ENCODE measurements around the gene SPATA32.

DNA sequence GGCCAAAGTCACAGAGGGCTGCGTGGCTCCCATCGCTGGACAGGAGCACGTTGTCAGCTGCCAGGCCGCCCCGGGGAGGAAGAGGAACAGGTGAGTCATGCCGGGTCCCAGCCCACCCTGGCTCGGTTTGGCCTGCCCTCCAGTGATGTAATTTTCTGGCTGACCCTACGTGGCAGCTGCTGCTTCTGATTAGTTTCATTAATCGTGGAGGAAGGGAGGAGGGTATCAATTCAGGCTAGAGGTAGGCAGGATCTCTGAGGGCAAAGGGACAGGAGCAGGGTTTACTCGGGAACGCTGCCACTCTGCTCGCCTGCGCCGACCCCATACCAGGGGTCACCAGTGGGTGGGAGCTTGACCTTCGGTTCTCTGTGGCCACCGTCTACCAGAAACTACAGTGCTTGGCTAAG is 11.7 kb upstream of the SPATA32 start:
- TF ChIP-seq, protein P1, sequence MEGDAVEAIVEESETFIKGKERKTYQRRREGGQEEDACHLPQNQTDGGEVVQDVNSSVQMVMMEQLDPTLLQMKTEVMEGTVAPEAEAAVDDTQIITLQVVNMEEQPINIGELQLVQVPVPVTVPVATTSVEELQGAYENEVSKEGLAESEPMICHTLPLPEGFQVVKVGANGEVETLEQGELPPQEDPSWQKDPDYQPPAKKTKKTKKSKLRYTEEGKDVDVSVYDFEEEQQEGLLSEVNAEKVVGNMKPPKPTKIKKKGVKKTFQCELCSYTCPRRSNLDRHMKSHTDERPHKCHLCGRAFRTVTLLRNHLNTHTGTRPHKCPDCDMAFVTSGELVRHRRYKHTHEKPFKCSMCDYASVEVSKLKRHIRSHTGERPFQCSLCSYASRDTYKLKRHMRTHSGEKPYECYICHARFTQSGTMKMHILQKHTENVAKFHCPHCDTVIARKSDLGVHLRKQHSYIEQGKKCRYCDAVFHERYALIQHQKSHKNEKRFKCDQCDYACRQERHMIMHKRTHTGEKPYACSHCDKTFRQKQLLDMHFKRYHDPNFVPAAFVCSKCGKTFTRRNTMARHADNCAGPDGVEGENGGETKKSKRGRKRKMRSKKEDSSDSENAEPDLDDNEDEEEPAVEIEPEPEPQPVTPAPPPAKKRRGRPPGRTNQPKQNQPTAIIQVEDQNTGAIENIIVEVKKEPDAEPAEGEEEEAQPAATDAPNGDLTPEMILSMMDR (IDR thresholded peaks at IDR 0.05; ENCODE audit: borderline replicate concordance, extremely low read depth, low read length, poor library complexity, severe bottlenecking), result no peak
- TF ChIP-seq EZH2 (IDR thresholded peaks at IDR 0.05; ENCODE audit: borderline replicate concordance, low read depth, low read length, severe bottlenecking), result no peak

Measured in DND-41 (cell line).